Fibroblast of lung (primary cell): ENCODE measurements around the gene RAB3GAP1. TPM values are rescaled to one million over a fixed set of nuclear protein-coding genes. Genes with fewer than 3 reads are reported as not detected.

Experiments
- DNase-seq, 2 donors: peaks; one replicate each; pipeline versions ENCODE4 v3.0.0 to v3.0.0-alpha.2; 2010; ENCODE audit warnings: low read depth in 2 of 2
- H2AFZ ChIP-seq: 2 replicates; pipeline ENCODE4 v1.5.1; 2012; ENCODE audit warnings: low read length, control low read depth, inconsistent platforms
- H3K27ac ChIP-seq: 2 replicates; pipeline ENCODE4 v1.5.1; 2011; ENCODE audit warnings: low read length, control low read depth; ENCODE audit not compliant: insufficient read depth
- H3K27me3 ChIP-seq: 2 replicates; pipeline ENCODE4 v1.5.1; 2011; ENCODE audit warnings: mild to moderate bottlenecking, low read length; ENCODE audit not compliant: control insufficient read depth, insufficient read depth
- H3K36me3 ChIP-seq: 2 replicates; pipeline ENCODE4 v1.5.1; 2011; ENCODE audit warnings: low read length; ENCODE audit not compliant: control insufficient read depth, insufficient read depth
- H3K4me1 ChIP-seq: 2 replicates; pipeline ENCODE4 v1.5.1; 2011; ENCODE audit warnings: low read length; ENCODE audit not compliant: control insufficient read depth, insufficient read depth; ENCODE audit errors: extremely low read depth
- H3K4me2 ChIP-seq: 2 replicates; pipeline ENCODE4 v1.5.1; 2011; ENCODE audit warnings: low read length, control low read depth; ENCODE audit not compliant: insufficient read depth; ENCODE audit errors: extremely low read depth
- H3K4me3 ChIP-seq, 4 experiments: fragments of 200-600 bp in 1 of 4; sonication (generic) in 1 of 4; replicated peaks in 1 of 4; 2 replicates each; pipeline ENCODE4 v1.5.1; 2011 to 2016; ENCODE audit warnings: low read length in 4 of 4, low read depth in 3 of 4, mild to moderate bottlenecking in 3 of 4, control low read depth in 2 of 4, inconsistent platforms in 1 of 4, mixed read lengths in 1 of 4; ENCODE audit not compliant: insufficient read depth in 1 of 4; ENCODE audit errors: control extremely low read depth in 1 of 4
- H3K79me2 ChIP-seq: 2 replicates; pipeline ENCODE4 v1.5.1; 2012; ENCODE audit warnings: mild to moderate bottlenecking, low read length, inconsistent platforms; ENCODE audit not compliant: control insufficient read depth, insufficient read depth
- H3K9ac ChIP-seq: 2 replicates; pipeline ENCODE4 v1.5.1; 2011; ENCODE audit warnings: mild to moderate bottlenecking, low read length, control low read depth; ENCODE audit not compliant: insufficient read depth
- H3K9me3 ChIP-seq: 2 replicates; pipeline ENCODE4 v1.5.1; 2012; ENCODE audit warnings: low read depth, low read length; ENCODE audit not compliant: control insufficient read depth, insufficient read depth
- H4K20me1 ChIP-seq: 2 replicates; pipeline ENCODE4 v1.5.1; 2011; ENCODE audit warnings: low read length; ENCODE audit not compliant: control insufficient read depth, insufficient read depth; ENCODE audit errors: extremely low read depth
- CTCF ChIP-seq, 2 donors: IDR thresholded peaks in 1 of 2; conservative IDR thresholded peaks in 1 of 2; 1 replicate in 1 of 2; 2 replicates in 1 of 2; pipeline ENCODE4 v1.5.1; 2011 to 2012; ENCODE audit warnings: low read length in 2 of 2, control low read depth in 1 of 2, inconsistent platforms in 1 of 2, low read depth in 1 of 2, mild to moderate bottlenecking in 1 of 2
- EZH2 ChIP-seq: IDR thresholded peaks from 2 replicates; pipeline ENCODE4 v1.5.1; 2012; ENCODE audit warnings: low read length, control low read depth, mild to moderate bottlenecking; ENCODE audit errors: missing control alignments
- polyA plus RNA-seq, 2 donors: library from polyadenylated mRNA; depleted of rRNA in 1 of 2; stranded (reverse) in 1 of 2; unstranded in 1 of 2; fragments of >200 nt; gene quantifications; 2 replicates each; pipeline ENCODE4 v1.2.1, GENCODE V29; 2011 to 2012; ENCODE audit warnings: missing spikeins in 1 of 2
- total RNA-seq: library from RNA; depleted of rRNA; stranded (reverse); fragments of >200 nt; gene quantifications from 2 replicates; pipeline ENCODE4 v1.2.1, GENCODE V29; 2014

RAB3GAP1 gene
- total and polyA plus RNA-seq, 2 donors (not counting 1 experiment from before 2014, with no cell fraction given): 42.4 to 82.6 TPM

- Histone ChIP-seq H3K9ac (no peak overlapping the region), H3K27me3 (no peaks in the 10 kb centered on the region), H3K27ac (no peak overlapping the region), H3K79me2 (no peaks in the 10 kb centered on the region), H3K4me2 (no peak overlapping the region), H2AFZ (no peak overlapping the region), H3K4me3 (no peak overlapping the region), H3K9me3 (no peaks in the 10 kb centered on the region), H3K4me1 (no peaks in the 10 kb centered on the region), H4K20me1 (no peaks in the 10 kb centered on the region), H3K36me3 (no peaks in the 10 kb centered on the region)
- TF ChIP-seq CTCF (conservative IDR thresholded peaks at IDR 0.05 in 1 of 2, IDR thresholded peaks at IDR 0.05 in 1 of 2; ENCODE audit: low read depth in 1 of 2, low read length in 2 of 2): no peak
- no peak for TF ChIP-seq EZH2
- no peak for DNase-seq
Observed at GRCh38 chr2:135182601-135183000, 130.5 kb downstream of the RAB3GAP1 start.

GRCh38 chr2:135183822-135184221 lies 131.7 kb downstream of the RAB3GAP1 start:
- no peaks in the 10 kb centered on the region for H3K79me2 ChIP-seq
- H3K4me1 ChIP-seq: no peaks in the 10 kb centered on the region
- H3K27ac ChIP-seq: no peak overlapping the region
- H4K20me1 ChIP-seq: no peaks in the 10 kb centered on the region
- no peaks in the 10 kb centered on the region for H3K9me3 ChIP-seq
- H3K27me3 ChIP-seq: no peaks in the 10 kb centered on the region
- no peaks in the 10 kb centered on the region for H3K36me3 ChIP-seq
- H3K9ac ChIP-seq: no peak overlapping the region
- H3K4me2 ChIP-seq: no peak overlapping the region
- peak in 1 of 2 donors; percentile 26 for DNase-seq
- no peak overlapping the region for H3K4me3 ChIP-seq
- no peak overlapping the region for H2AFZ ChIP-seq
- TF ChIP-seq EZH2 (no peak), CTCF (conservative IDR thresholded peaks at IDR 0.05 in 1 of 2, IDR thresholded peaks at IDR 0.05 in 1 of 2; ENCODE audit: low read depth in 1 of 2, low read length in 2 of 2) (no peak)

- no peak overlapping the region for H3K4me2 ChIP-seq
- H3K9me3 ChIP-seq: no peaks in the 10 kb centered on the region
- no peak overlapping the region for H3K9ac ChIP-seq
- H3K79me2 ChIP-seq: no peaks in the 10 kb centered on the region
- no peaks in the 10 kb centered on the region for H3K27me3 ChIP-seq
- no peak overlapping the region for H3K4me3 ChIP-seq
- no peaks in the 10 kb centered on the region for H3K4me1 ChIP-seq
- no peaks in the 10 kb centered on the region for H3K36me3 ChIP-seq
- no peaks in the 10 kb centered on the region for H4K20me1 ChIP-seq
- no peak overlapping the region for H3K27ac ChIP-seq
- no peak overlapping the region for H2AFZ ChIP-seq
- no peak for DNase-seq
- TF ChIP-seq CTCF (conservative IDR thresholded peaks at IDR 0.05 in 1 of 2, IDR thresholded peaks at IDR 0.05 in 1 of 2; ENCODE audit: low read depth in 1 of 2, low read length in 2 of 2) (no peak), EZH2 (no peak)
Observed at GRCh38 chr2:135186054-135186453, 134.0 kb downstream of the RAB3GAP1 start.
